Bone marrow (tissue), 2 donors: ENCODE measurements around the gene SLC38A7.
"Not testable (repeated sequence)": the region's sequence is repeated elsewhere in the genome, so short reads cannot be mapped to it uniquely, and the experiment has no call there.

Source experiments
- DNase-seq, 2 donors: peaks; one replicate each; lab custom pipeline; 2025; lab: John Stamatoyannopoulos, UW

SLC38A7 gene

DNA sequence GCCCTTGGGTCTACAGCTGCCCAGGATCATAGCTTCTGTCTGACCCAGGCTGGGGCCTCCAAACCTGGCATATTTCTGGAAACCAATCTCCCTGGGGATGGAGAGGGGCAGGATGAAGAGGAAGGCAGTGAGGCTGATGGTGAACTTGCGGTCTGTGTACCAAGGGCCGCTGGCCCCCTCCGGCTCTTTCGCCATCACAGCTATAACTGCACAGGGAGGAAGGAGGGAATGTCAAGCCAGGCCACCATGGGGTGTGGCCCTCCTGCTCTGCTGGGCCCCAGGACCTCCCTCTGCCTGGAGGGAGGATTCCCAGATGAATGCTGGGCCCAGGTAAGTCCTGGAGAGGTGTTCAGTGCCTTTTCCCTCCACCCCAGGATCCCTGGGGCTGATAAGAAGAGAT is 6.3 kb downstream of the SLC38A7 start:
- no peak for DNase-seq

DNA sequence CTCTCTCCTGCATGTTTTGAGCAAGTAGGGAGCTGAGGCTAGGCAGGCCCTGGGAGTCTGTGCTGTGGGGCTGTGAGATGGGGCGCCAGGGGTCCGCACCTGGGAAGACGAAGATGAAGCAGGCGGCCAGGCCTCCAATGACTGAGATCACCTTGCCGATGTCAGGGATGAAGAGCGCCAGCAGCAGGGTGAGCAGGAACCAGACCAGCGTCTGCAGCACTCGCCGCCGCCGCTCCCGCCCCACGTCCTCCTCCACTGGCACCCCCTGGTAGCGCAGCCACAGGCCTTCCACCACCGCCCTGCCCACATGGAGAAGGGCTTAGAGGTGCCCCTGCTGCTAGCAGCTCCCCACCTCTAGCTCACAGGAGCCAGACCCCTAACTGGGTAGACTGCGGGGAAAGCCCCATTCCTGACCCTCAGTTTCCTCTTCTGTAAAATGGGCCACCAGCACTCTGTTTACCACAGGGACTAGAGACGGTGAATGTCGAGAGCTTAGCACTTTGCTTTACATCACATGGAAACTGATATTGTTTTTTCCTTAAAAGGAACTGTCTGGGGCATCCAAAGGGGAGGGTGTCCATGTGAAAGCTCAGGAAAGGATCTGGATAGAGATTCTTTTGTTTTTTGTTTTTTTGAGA is 13.5 kb downstream of the SLC38A7 start:
- DNase-seq = no peak

DNA sequence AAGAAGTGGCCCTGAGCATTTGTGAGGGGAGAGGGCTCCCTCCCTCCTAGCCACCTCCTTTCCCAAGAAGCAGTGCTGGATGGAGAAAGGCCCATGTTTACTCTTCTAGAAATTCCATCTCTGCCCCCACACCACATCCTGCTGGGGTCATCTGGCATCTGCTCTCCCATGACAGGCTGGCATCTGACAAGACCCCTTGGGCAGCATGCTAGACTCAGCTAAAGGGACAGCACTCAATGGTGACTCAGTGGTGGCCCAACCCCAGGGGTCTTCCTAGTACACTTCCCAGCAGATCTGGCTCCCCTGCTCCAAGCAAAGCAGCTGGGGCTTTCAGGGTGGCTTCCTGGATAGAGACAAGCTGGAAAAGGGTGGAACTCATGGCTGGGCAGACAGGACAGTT is 14.4 kb downstream of the SLC38A7 start:
- DNase-seq = no peak

DNA sequence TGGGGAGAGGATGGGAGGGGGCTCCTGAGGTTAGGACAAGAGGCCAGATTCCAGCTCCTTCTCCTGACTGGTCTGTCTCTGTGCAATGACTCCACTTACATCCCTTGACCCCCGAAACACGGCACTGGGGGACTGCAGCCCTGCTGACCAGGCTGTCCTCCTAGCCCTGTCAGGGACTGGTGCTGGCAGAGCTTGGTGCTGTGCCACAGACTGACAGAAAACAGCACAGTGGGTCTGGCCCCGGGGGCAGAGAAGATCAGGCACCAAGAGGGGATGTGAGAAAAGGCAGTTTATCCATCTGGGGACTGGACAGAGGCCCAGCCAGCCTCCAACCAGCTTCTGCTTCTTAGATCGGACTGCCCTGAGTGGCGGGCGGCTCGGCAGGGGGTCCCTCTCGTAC is 19.4 kb downstream of the SLC38A7 start:
- no peak for DNase-seq

DNA sequence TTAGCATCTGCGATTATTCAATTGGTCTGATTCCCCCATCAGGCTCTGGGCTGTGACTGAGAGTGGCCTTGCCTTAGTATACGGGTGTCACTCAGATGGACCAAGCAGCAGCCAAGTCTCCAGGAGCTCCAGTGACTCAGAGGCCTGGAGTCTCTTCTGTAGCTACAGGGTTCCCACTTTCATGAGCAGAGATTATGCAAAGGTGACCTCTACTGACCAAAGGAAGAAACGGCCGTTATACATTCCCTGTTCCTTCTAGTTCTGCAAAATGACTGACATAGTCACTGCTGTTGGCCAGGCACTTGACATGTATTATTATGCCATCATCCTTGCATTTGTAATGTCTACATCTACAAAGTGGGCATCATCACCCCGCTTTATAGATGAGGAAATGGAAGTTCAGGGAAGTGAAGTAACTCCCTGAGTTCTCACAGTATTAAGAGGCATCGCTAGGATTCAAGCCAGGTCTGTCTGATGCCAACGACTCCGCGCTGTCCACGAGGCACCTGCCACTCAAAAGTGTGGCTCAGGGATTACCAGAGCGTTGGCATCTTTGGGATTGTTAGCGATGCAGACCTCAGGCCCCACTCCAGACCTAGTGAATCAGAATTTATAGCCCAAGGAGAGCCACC is 23.3 kb downstream of the SLC38A7 start:
- peak in 1 of 2 donors; percentile 68 for DNase-seq

DNA sequence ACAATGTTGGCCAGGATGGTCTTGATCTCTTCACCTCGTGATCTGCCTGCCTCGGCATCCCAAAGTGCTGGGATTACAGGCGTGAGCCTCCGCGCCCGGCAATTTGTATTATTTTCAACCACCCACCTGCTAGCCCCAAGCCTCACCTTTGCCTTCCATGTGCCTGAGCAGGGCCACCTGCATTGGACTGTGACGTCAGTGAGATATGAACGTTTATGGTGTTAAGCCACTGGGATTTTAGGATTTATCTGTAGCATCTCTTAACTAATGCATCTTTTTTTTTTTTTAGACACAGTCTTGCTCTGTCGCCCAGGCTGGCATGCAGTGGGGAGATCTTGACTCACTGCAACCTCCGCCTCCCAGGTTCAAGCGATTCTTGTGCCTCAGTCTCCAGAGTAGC is 24.7 kb downstream of the SLC38A7 start:
- not testable (repeated sequence) for DNase-seq

DNA sequence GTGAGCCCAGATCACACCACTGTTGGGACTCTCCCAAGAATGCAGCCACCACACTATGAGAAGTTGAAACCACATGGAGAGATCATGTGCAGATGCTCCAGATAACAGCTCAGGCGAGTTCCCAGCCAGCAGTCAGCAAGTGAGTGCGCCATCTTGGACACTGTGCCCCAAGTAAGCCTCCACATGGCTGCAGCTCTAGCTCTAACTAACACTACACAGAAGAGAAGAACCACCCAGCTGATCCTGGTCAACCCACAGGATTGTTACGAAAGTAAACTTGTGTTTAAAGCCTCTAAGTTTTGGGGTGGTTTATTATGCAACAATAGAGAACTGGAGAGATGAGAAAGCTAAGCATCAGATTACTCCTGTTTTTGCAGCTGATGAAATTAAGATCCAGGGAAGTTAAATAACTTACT is 25.8 kb downstream of the SLC38A7 start:
- no peak for DNase-seq

DNA sequence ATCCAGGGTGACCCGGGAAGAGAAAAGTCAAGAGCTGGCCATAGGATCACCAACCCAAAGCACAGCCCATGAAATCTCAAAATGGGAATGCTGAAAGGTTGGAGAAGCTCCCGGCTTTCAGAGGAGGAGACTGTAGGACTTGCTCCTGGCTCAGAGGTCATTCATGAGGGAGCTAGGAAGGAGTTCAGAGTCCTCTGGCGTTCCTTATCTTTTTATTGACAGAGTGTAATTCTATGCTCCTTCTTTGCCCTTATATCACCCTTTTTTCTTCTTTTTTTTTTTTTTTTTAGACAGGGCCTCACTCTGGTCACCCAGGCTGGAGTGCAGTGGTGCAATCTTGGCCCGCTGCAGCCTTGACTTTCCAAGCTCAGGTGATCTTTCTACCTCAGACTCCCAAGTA is 27.7 kb downstream of the SLC38A7 start:
- no peak for DNase-seq

DNA sequence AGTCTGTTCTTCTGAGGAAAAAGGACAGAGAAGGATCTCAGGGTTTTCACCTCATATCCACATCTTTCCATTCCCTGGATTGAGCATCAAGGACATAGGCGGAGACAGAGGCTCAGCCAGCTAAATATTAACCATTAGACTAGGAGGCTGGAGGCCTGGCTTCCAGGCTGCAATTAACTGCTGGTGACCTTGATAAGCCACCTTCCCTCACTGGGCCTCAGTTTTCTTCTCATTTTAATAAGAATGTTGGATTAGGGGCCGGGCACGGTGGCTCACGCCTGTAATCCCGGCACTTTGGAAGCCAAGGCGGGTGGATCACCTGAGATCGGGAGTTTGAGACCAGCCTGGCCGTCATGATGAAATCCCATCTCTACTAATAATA is 29.4 kb downstream of the SLC38A7 start:
- no peak for DNase-seq

DNA sequence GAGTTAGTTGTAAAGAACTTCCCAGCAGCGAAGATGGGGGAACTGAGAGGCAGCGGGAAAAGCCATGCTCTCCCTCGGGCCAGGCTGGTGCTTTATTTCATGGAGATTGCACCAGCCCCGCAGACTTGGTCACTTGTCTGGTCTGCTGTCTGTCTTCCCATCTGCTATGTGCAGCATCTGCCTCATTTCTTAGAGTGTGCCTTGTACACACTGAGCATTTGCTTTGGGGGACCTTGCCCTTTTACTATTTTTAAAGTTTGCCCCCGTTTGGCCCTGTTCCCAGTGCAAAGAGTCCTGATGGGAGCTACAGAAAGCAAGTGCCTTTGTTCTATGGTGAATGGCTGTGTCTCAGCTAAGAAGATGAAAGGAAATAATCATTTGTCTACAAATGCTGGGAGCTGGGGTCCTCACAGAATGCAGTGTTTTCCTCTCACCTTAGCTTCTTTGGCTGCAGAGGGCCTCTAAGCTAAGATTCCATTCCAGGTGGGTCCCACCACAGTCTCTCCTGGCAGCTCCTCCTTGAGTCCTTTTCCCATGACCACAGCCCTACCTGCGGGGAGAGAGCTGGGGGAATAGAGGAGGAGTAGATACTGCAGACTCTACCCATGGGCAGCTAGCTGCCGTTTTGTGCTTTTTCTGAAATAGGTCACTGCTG is 29.9 kb downstream of the SLC38A7 start:
- DNase-seq = no peak

DNA sequence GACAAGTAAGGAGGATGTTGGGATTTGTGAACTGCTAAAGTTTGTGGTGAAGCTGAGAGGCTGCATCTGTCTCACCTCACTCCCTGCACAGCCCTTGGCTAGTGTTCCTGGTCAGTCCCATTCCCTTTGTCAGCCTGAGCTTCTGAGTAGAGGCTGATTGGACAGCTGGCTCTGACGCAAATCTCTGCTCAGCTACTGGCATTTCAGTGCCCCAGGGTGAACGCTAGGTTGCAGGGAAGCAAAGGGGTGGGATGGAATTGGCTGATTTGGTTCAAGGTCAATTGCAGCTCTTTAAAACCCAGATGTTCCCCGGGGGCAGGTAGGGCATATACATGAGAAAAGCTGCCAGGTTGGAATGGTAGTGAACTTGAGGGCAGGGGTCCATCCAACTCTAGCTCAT is 31.8 kb downstream of the SLC38A7 start:
- DNase-seq = no peak

DNA sequence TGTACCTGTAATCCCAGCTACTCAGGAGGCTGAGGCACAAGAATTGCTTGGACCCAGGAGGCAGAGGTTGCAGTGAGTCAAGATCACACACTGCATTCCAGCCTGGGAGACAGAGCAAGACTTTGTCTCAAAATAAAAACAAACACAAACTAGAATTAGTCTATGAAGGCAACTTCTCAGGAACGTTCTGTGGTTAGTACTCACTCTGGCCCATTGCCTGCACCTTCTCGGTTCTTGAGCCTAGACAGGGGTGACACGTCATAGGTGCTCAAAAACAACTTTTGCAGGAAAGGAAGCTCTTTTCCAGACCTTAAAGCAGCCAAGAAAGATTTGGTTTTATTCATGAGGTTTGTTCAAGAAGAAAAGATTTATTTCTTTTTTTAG is 32.6 kb downstream of the SLC38A7 start:
- no peak for DNase-seq

DNA sequence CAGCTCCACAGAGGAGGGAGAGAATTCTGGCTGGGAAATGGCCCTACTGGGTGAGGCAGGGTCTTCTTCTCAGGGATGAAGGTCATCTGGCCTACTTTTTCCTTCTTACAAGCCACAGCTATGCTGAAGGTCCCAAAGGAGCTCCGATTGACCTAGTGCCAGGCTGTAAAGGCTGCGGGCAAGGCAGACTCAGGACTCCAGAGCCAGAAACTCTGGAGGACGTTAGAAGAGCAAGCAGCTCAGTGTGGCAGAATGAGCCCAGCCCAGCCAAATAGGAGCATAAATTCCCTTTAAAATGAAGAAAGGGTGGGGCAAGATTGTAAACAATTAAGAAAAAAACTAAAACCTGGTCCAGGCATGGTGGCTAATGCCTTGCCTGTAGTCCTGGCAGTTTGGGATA is 34.9 kb downstream of the SLC38A7 start:
- DNase-seq = no peak

DNA sequence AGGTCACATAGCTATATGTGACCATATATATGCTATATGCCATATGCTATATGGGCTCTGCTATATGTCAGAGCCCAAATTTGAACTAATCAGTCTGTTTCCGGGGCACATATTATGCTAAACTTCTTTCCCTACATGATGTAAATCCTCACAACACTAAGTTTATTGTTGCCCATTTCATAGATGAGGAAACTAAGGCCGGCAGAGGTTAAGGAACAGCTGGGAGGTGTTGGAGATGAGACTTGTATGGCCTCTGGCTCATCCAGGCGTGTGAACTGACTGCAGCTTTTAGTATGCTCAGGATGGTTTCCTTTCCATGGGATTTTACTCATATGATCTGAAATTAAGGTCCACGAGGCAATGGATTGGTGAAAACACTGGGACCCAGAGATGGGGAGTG is 37.5 kb downstream of the SLC38A7 start:
- no peak for DNase-seq

DNA sequence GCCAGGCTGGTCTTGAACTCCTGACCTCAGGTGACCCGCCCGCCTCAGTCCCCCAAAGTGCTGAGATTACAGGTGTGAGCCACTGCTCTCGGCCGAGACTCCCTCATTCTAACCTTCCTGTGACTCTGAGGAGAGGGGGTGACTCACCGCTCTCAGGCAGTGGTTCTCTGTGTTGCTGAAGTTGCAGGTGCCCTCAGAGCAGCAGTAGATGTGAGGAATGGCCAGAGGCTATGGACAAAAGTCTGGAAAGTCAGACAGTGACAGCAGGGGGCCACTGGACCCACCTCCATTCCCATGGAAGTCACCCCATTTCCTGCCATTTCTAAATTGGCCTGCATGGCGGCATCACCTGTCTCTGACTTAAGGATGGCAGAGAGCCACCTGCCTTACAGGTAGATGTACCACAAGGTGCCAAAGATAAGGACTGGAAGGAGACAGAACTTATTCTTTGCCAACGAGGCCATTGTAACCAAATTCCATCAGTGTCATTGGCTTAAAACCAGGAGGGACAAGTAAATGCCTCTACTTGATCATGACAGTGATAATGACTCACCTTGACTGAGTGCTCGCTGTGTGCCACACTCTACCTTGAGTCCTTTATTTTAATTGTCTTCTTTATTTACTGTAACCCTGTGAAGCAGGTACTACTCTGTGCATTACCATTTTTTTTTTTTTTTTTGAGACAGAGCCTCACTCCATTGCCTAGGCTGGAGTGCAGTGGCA is 39.6 kb downstream of the SLC38A7 start:
- no peak for DNase-seq

DNA sequence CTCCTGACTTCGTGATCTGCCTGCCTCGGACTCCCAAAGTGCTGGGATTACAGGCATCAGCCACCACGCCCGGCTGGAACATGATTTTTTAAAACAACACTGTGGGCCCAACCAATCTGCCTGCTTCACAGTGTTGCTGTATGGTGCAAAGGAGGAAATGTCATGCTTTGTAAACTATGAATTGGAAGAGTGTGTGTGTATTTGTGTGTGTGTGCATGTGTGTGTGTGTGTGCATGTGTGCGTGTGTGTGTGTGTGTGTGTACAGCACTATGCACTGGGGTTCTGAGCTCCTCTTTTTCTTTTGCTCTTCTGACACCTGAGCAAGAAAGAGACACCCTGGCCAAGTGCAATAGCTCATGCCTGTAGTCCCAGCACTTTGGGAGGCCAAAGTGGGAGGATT is 40.5 kb downstream of the SLC38A7 start:
- no peak for DNase-seq

DNA sequence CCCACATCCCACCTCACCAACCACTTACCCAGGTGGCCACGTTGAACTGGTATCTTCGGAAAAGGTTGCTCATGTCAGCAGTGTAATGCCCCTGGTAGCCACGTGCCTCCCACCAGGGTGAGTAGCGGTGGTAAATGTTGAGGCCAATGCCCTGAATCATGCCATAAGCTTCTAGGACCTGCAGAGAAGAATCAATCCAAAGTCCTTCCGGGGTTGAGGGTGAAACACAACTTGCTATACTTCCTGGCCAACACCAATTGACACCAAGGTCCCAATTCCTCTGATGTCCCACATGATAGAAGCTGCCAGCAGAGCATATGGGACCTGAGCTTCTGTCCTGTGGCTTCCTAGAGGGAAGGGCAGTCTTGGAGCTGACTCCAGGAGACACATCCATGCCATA is 43.6 kb downstream of the SLC38A7 start:
- DNase-seq = no peak

DNA sequence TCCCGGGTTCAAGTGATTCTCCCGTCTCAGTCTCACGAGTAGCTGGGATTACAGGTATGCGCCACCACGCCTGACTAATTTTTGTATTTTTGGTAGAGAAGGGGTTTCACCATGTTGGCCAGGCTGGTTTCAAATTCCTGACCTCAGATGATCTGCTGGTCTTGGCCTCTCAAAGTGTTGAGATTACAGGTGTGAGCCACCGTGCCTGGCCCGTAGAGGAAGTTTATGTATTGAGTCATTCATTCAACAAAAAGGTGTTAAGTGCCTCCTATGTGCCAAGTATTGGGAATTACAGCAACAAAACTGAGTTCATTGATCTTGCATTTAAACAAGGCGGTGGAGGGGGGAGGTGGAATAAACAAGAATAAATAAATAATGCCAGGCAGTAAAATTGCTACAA is 44.7 kb downstream of the SLC38A7 start:
- DNase-seq = no peak

DNA sequence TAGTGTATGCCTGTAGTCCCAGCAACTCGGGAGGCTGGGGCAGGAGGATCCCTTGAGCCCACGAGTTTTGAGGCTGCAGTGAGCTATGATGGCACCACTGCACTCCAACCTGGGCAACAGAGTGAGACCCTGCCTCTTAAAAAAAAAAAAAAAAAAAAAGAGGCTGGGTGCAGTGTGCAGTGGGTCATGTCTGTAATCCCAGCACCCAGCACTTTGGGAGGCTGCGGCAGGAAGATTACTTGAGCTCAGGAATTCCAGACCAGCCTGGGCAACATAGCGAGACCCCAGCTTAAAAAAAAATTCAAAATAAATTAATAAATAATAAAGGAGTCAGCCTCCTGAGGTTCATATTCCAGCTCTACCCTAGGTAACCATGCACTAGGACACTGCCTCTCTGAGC is 45.3 kb downstream of the SLC38A7 start:
- no peak for DNase-seq

DNA sequence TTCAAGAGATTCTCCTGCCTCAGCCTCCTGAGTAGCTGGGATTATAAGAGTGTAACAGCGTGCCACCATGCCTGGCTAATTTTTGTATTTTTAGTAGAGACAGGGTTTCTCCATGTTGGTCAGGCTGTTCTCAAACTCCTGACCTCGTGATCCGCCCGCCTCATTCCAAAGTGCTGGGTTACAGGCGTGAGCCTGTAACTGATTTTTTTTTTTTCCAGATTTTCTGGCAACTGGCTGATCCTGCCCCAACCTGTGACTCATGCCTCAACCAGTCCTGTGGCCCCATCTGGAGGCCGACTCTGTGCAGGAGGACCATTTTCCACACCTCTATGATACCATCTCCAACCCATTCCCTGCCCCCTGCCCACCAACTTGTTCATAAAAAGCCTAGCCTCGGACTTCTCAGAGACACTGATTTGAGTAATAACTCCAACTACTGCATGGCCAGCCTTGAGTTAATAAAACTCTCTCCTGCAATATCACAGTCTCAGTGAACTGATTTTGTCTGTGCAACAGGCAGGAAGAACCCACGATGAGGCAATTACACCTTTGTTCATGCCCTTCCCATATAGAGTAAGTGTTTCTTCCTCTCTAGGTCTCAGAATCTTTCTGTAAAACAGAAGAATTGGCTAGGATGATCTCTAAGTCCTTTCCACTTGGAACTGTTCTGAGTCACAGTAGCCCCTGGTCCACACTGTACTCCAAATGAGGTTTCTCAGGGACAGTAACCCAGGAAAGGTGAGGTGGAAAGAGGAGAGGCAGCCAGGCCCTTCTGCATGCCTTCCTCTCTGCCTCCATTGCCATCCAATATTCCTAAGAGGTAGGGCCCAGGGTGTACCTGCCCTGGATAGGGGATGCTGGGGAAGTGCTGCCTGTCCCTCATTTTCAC is 46.2 kb downstream of the SLC38A7 start:
- DNase-seq = no peak

DNA sequence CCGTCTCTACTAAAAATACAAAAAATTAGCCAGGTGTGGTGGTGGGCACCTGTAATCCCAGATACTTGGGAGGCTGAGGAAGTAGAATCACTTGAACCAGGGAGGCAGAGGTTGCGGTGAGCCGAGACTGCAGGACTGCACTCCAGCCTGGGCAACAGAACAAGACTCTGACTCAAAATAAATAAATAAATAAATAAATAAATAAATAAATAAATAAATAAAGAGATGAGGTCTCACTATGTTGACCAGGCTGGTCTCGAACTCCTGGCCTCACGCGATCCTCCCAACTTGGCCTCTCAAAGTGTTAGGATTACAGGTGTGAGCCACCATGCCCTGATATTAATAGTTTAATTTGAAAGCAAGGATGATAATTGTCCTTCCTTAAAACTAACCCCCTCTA is 47.5 kb downstream of the SLC38A7 start:
- DNase-seq = not testable (repeated sequence)

DNA sequence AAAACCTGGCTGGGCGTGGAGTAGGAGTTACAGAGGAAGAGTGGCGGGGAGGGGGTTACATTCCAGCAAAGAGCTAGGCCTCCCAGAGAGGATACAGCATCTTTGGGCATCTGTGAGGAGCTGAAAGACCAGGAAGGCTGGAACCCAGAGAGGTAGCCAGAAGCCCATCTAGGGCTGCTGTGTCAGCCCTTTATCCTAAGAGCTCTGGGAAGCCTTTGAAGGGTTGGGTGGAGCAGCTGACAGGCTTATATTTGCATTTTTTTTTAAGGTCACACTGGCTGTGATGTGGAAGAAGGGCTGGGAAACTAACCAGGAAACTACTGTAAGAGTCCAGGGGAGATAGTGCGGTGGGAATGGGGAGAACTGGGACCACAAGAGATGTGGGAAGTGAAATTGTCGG is 48.1 kb downstream of the SLC38A7 start:
- no peak for DNase-seq
